Measurements from ENCODE around the gene CMKLR1. TPM values are rescaled to one million over a fixed set of nuclear protein-coding genes. Genes with fewer than 3 reads are reported as not detected.

The CMKLR1 gene
- total RNA-seq, 1 experiment from 2014 or later = 0.66 TPM

DNA sequence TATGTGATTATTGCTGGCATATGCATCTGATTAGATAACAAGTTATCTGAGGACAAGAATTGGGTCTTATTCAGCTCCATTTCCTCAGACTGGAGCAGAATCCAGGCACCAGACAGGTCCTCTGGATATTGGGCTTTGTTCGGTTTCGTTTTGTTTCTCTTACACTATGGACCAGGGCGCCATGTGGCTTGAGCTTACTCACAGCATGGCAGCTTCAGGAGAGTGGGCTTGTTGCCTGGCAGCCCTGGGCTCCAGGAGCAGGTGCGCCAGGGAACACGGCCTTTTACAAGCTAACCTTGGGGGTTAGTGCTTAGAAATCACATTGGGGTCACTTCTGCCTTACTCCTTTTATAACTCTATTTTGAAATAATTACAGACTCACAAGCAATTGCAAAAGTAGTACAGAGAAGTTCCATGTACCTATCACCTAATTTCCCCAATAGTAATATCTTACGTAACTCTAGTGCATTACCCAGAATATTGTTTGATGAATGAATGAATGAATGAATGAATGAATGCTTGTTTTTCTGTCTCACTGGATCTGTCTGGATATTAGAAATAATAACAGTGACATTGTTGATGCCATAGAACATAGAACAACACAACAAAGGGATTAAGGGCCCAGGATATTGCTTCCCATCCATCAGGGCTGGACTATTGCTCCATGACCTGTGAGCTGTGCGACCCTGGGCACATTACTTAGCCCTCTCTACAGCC, 39.0 kb downstream of the CMKLR1 start:
- Histone ChIP-seq H2BK15ac (ENCODE audit: low read depth, low read length) (no peak overlapping the region), H3K79me2 (ENCODE audit: insufficient read depth, low read length) (no peaks in the 10 kb centered on the region), H2AK5ac (ENCODE audit: insufficient read length, low read length) (no peak overlapping the region), H3K56ac (ENCODE audit: insufficient read length, low read depth, low read length) (no peak overlapping the region), H3K9me3 (ENCODE audit: control insufficient read depth, low read depth, low read length) (no peaks in the 10 kb centered on the region), H3K18ac (ENCODE audit: insufficient read length, low read depth, low read length) (no peak overlapping the region), H2BK5ac (ENCODE audit: insufficient read length, low read length) (no peak overlapping the region), H3K4ac (ENCODE audit: low read depth, low read length) (no peak overlapping the region), H3K4me1 (ENCODE audit: insufficient read depth, low read length) (peaks cover 4% of the 10 kb centered on the region; the same call in 1 of the 2 replicates), H3K27me3 (ENCODE audit: insufficient read depth, low read length) (no peaks in the 10 kb centered on the region), H3K9ac (ENCODE audit: extremely low read depth, insufficient read length, low read length) (no peak overlapping the region), H3K79me1 (ENCODE audit: insufficient read depth, low read depth, low read length, poor library complexity, severe bottlenecking) (no peaks in the 10 kb centered on the region), H2BK20ac (ENCODE audit: low read depth, low read length, poor library complexity, severe bottlenecking) (no peak overlapping the region), H4K5ac (ENCODE audit: insufficient read length, low read depth, low read length) (no peak overlapping the region), H4K20me1 (ENCODE audit: control insufficient read depth, insufficient read depth, insufficient read length) (no peaks in the 10 kb centered on the region), H2AFZ (ENCODE audit: low read length) (no peak overlapping the region), H4K91ac (ENCODE audit: insufficient read length, low read depth, low read length) (no peak overlapping the region), H3K23me2 (ENCODE audit: insufficient read length, low read depth, low read length, poor library complexity, severe bottlenecking) (no peaks in the 10 kb centered on the region), H3K23ac (ENCODE audit: insufficient read length, low read depth, low read length) (no peak overlapping the region), H3T11ph (ENCODE audit: low read length) (no peak overlapping the region), H3K27ac (ENCODE audit: insufficient read length, low read depth, low read length) (no peak overlapping the region), H3K14ac (ENCODE audit: insufficient read depth, low read length) (no peak overlapping the region), H3K4me2 (ENCODE audit: insufficient read depth, insufficient read length, low read length) (no peak overlapping the region), H2BK120ac (ENCODE audit: low read depth, low read length, poor library complexity, severe bottlenecking) (no peak overlapping the region), H4K8ac (replicated peaks; ENCODE audit: insufficient read length, low read depth, low read length) (no peak overlapping the region), H2BK12ac (ENCODE audit: insufficient read length, low read depth, low read length) (no peak overlapping the region)
- H3K27ac Mint-ChIP-seq = peak overlapping the region in 1 of 3 experiments; percentile 41; a peak in 1 of 7 replicates
- peaks cover 34 to 39% of the 10 kb centered on the region in 2 experiments for H3K4me1 Mint-ChIP-seq
- TF ChIP-seq, protein P1, sequence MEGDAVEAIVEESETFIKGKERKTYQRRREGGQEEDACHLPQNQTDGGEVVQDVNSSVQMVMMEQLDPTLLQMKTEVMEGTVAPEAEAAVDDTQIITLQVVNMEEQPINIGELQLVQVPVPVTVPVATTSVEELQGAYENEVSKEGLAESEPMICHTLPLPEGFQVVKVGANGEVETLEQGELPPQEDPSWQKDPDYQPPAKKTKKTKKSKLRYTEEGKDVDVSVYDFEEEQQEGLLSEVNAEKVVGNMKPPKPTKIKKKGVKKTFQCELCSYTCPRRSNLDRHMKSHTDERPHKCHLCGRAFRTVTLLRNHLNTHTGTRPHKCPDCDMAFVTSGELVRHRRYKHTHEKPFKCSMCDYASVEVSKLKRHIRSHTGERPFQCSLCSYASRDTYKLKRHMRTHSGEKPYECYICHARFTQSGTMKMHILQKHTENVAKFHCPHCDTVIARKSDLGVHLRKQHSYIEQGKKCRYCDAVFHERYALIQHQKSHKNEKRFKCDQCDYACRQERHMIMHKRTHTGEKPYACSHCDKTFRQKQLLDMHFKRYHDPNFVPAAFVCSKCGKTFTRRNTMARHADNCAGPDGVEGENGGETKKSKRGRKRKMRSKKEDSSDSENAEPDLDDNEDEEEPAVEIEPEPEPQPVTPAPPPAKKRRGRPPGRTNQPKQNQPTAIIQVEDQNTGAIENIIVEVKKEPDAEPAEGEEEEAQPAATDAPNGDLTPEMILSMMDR (conservative IDR thresholded peaks at IDR 0.05) = no peak
- DNase-seq = no peak
- peaks cover 3% of the 10 kb centered on the region in 2 experiments; a peak in 2 of 5 replicates for H3K9me3 Mint-ChIP-seq
- H3K4me3 Mint-ChIP-seq = no peak overlapping the region; a peak in 1 of 5 replicates
- H3K27me3 Mint-ChIP-seq (ENCODE audit: low read depth) = no peaks in the 10 kb centered on the region; the same call in 1 of the 2 replicates
- H3K36me3 Mint-ChIP-seq (ENCODE audit: insufficient read depth in 1 of 3, low read depth in 3 of 3) = peaks cover 0 to 2% (median 0%) of the 10 kb centered on the region in 3 experiments; a peak in 2 of 7 replicates
- no CpG with 5 or more reads among the region's 7 CpGs for WGBS (ENCODE audit: extremely low coverage, insufficient read length, low lambda C conversion rate)

Measured in H9 (cell line).